Small intestine (tissue), 16 donors: Measurements from ENCODE around the gene CCBE1. TPM values are rescaled to one million over a fixed set of nuclear protein-coding genes. Genes with fewer than 3 reads are reported as not detected.
"Not testable (repeated sequence)": the region's sequence is repeated elsewhere in the genome, so short reads cannot be mapped to it uniquely, and the experiment has no call there.

ENCODE experiments used
- DNase-seq, 2 donors: peaks; one replicate each; pipeline versions ENCODE4 v3.0.0 to v3.0.0-alpha.2; 2013
- FAIRE-seq: peaks from 2 replicates; lab custom pipeline; 2012; peaks lifted over from hg19 to GRCh38; lab: Jason Lieb, UNC
- H3K27ac ChIP-seq, 3 donors: one replicate each; pipeline ENCODE4 v1.5.1; 2013; ENCODE audit warnings: low read length in 2 of 3, mild to moderate bottlenecking in 2 of 3, control low read depth in 1 of 3, inconsistent platforms in 1 of 3, low read depth in 1 of 3, moderate library complexity in 1 of 3
- H3K27me3 ChIP-seq, 3 donors: one replicate each; pipeline ENCODE4 v1.6.1; 2013; ENCODE audit warnings: low read length in 3 of 3, inconsistent platforms in 1 of 3; ENCODE audit not compliant: control insufficient read depth in 3 of 3, insufficient read depth in 3 of 3
- H3K36me3 ChIP-seq, 3 donors: one replicate each; pipeline ENCODE4 v1.6.1; 2013; ENCODE audit warnings: low read length in 3 of 3, inconsistent platforms in 1 of 3, low read depth in 1 of 3, mild to moderate bottlenecking in 1 of 3, moderate library complexity in 1 of 3; ENCODE audit not compliant: control insufficient read depth in 3 of 3, insufficient read depth in 2 of 3
- H3K4me1 ChIP-seq, 3 donors: one replicate each; pipeline ENCODE4 v1.6.1; 2013; ENCODE audit warnings: low read length in 2 of 3, inconsistent platforms in 1 of 3, low read depth in 1 of 3, mild to moderate bottlenecking in 1 of 3, moderate library complexity in 1 of 3; ENCODE audit not compliant: control insufficient read depth in 3 of 3, insufficient read depth in 2 of 3
- H3K4me3 ChIP-seq, 3 donors: one replicate each; pipeline ENCODE4 v1.5.1; 2013; ENCODE audit warnings: low read length in 3 of 3, control low read depth in 1 of 3, inconsistent platforms in 1 of 3, low read depth in 1 of 3, mild to moderate bottlenecking in 1 of 3, moderate library complexity in 1 of 3
- H3K9me3 ChIP-seq, 2 donors: one replicate each; pipeline ENCODE4 v1.6.1; 2013; ENCODE audit warnings: low read depth in 1 of 2, low read length in 1 of 2; ENCODE audit not compliant: control insufficient read depth in 2 of 2, insufficient read depth in 1 of 2
- WGBS, 3 donors: extraction: QIAGEN DNeasy Blood & Tissue Kit; methylation state at CpG; one replicate each; pipeline ENCODE4 v1.1.7; 2013; 5-methylcytosine and 5-hydroxymethylcytosine counted together
- long read RNA-seq, 10 donors: transcript quantifications; one replicate each; lab custom pipeline, GENCODE V29; 2026
- polyA plus RNA-seq, 4 donors: library from polyadenylated mRNA; stranded (reverse) in 3 of 4; unstranded in 1 of 4; fragments of 200-250 nt in 3 of 4; fragments of 120-200 nt in 1 of 4; gene quantifications; one replicate each; pipeline versions ENCODE4 v1.2.1 to v1.2.3, GENCODE V29; 2013
- donor health status: healthy with polysubstance abuse.
- donor health status: control.
- donor health status: control.
- donor health status: Bipolar disorder and iron deficiency.
- donor health status: healthy.

CCBE1 gene
- polyA plus RNA-seq = 1 to 10 TPM in 1 of 4 donors, under 1 TPM in 2, not detected in 1; 0.27 to 1.3 (median 0.54) TPM
- long read RNA-seq, donor 1 = 0 reads
- long read RNA-seq, donor 2 = 0 reads
- long read RNA-seq, donor 3, full-length matches to known transcripts = 1 of 1 reads
- long read RNA-seq, donor 3, partial matches to known transcripts = 0 of 1 reads
- long read RNA-seq, donor 3, other reads (novel, unspliced or antisense) = 0 of 1 reads
- long read RNA-seq, donor 4 = 0 reads
- long read RNA-seq, donor 5 = 0 reads
- long read RNA-seq, donor 6 = 0 reads
- long read RNA-seq, donor 7, full-length matches to known transcripts = 1 of 1 reads
- long read RNA-seq, donor 7, partial matches to known transcripts = 0 of 1 reads
- long read RNA-seq, donor 7, other reads (novel, unspliced or antisense) = 0 of 1 reads
- long read RNA-seq, donor 8 = 0 reads
- long read RNA-seq, donor 9 = 0 reads
- long read RNA-seq, donor 10, full-length matches to known transcripts = 2 of 2 reads
- long read RNA-seq, donor 10, partial matches to known transcripts = 0 of 2 reads
- long read RNA-seq, donor 10, other reads (novel, unspliced or antisense) = 0 of 2 reads

GRCh38 chr18:59697236-59697932 lies at the start of gene CCBE1:
Gene CCBE1, minus strand, starts transcription at chr18:59697423.
- peak within 1 kb of the TSS in 2 of 3 donors; percentile 46 to 57 for H3K4me3 ChIP-seq
- DNase-seq = peak; percentile 60 to 85
- H3K27me3 ChIP-seq = peaks cover 0 to 45% (median 5%) of the 10 kb centered on the region in 3 donors
- H3K36me3 ChIP-seq = no peaks in the 10 kb centered on the region
- H3K27ac ChIP-seq = peak within 1 kb of the TSS in 1 of 3 donors; percentile 15
- no peak for FAIRE-seq
- H3K9me3 ChIP-seq = no peaks in the 10 kb centered on the region
- 0 to 1% (median 1%) methylated on average over 32 to 46 of the region's 46 CpGs for WGBS, 3 donors
- H3K4me1 ChIP-seq = peaks cover 0 to 18% (median 7%) of the 10 kb centered on the region in 3 donors

GRCh38 chr18:59744271-59744721 lies 47.1 kb upstream of the CCBE1 start:
- no peaks in the 10 kb centered on the region for H3K36me3 ChIP-seq
- H3K27me3 ChIP-seq = peaks cover 0 to 4% (median 0%) of the 10 kb centered on the region in 3 donors
- no peak overlapping the region for H3K4me3 ChIP-seq
- 80 to 87% (median 80%) methylated on average over 4 of the region's 4 CpGs for WGBS, 3 donors
- no peak for FAIRE-seq
- peaks cover 0 to under 1% of the 10 kb centered on the region in 2 donors for H3K9me3 ChIP-seq
- H3K27ac ChIP-seq = no peak overlapping the region
- no peaks in the 10 kb centered on the region for H3K4me1 ChIP-seq
- no peak for DNase-seq

DNA sequence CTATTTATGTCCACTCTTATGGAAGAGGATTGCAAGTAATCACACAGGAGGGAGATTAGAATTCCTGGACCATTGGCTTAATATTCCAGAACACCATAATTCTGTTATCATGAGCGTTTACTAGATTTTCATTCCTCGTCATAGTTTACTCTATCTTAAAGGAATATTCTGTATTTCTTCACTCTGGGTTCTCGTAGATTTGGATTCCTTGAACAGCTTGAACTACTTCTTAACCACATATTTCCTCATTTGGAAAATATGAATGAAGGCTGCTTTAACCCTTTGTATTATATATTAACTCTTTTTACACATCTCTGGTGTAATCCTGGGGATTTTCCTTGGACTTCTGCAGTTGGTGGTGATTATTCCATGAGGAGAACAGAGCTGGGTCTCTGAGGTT lies 46.3 kb upstream of the CCBE1 start:
- 67 to 69% (median 67%) methylated on average over 3 of the region's 3 CpGs for WGBS, 3 donors
- Histone ChIP-seq H3K4me3 (no peak overlapping the region), H3K4me1 (no peaks in the 10 kb centered on the region), H3K36me3 (no peaks in the 10 kb centered on the region), H3K9me3 (peaks cover 0 to 5% of the 10 kb centered on the region in 2 donors), H3K27me3 (peaks cover 0 to 4% (median 0%) of the 10 kb centered on the region in 3 donors), H3K27ac (no peak overlapping the region)
- no peak for DNase-seq
- no peak for FAIRE-seq

DNA sequence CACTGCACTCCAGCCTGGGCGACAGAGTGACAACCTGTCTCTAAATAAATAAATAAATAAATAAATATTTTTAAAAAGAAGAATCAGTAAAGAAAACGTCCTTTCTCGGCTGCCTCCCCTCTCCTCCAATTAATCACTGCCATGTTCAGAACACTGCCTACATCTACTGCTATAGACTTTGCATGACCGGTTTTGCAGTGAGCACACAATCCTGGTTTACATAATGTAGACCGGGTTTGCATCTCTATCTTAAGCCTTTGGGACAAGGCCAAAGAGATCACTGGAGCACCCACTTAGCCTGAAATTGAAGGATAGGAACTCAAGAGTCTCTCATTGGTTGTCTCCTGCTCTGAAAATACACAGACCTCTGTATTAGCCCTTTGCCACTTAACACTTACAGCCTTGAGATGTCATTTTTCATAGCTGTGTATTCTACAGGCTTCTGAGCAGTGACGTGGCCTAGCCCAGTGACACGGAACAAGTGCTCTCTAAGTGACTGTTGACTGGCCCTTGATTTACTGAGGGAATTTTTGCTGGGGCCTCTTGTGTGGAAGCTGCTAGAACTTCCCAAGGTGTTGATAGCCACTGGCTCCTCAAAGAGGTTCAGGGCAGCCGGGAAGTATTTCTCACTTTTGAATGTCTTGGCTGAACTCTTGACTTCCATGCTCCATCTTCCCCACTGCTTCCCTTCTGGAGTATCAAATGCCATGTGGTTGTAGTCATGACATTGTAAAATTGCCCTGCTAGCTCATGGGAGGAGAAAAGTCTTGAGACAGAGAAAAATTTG lies 45.3 kb upstream of the CCBE1 start:
- H3K4me3 ChIP-seq = no peak overlapping the region
- H3K36me3 ChIP-seq = no peaks in the 10 kb centered on the region
- peaks cover 0 to 8% of the 10 kb centered on the region in 2 donors for H3K9me3 ChIP-seq
- no peak for DNase-seq
- H3K4me1 ChIP-seq = no peaks in the 10 kb centered on the region
- peaks cover 0 to 4% (median 0%) of the 10 kb centered on the region in 3 donors for H3K27me3 ChIP-seq
- H3K27ac ChIP-seq = no peak overlapping the region
- 68 to 80% (median 76%) methylated on average over 8 of the region's 8 CpGs for WGBS, 3 donors
- no peak for FAIRE-seq

DNA sequence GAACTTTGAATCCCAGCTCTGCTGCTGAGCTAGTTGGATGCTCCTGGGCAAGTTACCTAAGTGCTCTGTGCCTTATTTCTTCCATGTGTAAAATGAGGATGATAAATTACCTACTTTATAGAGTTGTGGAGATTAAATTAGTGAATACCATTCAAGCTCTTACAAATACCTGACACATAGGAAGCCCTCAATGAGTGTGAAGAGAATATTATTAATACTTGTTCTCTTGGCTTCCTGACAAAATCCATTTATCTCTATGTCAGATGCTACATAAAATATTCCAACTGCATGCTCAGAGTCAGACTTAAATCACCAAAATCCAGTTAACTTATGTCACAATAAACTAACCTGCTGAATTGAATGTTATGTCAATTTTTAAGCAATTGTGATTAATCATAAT lies 42.9 kb upstream of the CCBE1 start:
- no peak overlapping the region for H3K4me3 ChIP-seq
- FAIRE-seq (no peak), DNase-seq (no peak)
- H3K9me3 ChIP-seq = peaks cover 0 to 8% of the 10 kb centered on the region in 2 donors
- no peaks in the 10 kb centered on the region for H3K4me1 ChIP-seq
- H3K27me3 ChIP-seq = peaks cover 0 to 4% (median 0%) of the 10 kb centered on the region in 3 donors
- H3K27ac ChIP-seq = no peak overlapping the region
- no peaks in the 10 kb centered on the region for H3K36me3 ChIP-seq

DNA sequence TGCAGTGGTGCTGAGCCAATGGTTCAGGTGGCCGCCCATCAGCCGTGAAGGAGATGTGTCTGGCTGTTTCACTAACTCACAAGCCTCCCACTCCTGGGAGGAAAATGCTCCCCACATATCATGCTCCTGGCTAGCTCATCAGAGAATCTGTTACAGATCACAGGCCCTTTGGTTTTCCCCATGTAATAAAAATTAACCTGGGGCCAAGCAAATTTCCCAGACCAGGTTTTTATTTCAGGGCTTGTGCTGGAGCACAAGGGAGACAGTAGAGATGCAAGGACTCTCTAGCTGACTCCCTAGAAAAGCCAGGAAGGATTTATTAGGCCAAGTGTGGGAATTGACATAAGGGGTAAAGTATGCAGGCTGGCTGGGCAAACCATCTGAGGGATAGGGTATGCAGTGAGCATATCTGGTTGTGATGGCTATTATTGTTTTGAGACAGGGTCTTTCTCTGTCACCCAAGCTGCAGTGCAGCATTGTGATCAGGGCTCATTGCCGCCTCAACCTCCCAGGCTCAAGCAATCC lies 40.6 kb upstream of the CCBE1 start:
- H3K9me3 ChIP-seq = peaks cover 0 to 8% of the 10 kb centered on the region in 2 donors
- H3K4me3 ChIP-seq = no peak overlapping the region
- no peaks in the 10 kb centered on the region for H3K4me1 ChIP-seq
- no peak overlapping the region for H3K27ac ChIP-seq
- no peaks in the 10 kb centered on the region for H3K36me3 ChIP-seq
- 95 to 99% (median 97%) methylated on average over 3 of the region's 3 CpGs for WGBS, 3 donors
- no peak for DNase-seq
- FAIRE-seq = no peak
- peaks cover 0 to 4% (median 0%) of the 10 kb centered on the region in 3 donors for H3K27me3 ChIP-seq

DNA sequence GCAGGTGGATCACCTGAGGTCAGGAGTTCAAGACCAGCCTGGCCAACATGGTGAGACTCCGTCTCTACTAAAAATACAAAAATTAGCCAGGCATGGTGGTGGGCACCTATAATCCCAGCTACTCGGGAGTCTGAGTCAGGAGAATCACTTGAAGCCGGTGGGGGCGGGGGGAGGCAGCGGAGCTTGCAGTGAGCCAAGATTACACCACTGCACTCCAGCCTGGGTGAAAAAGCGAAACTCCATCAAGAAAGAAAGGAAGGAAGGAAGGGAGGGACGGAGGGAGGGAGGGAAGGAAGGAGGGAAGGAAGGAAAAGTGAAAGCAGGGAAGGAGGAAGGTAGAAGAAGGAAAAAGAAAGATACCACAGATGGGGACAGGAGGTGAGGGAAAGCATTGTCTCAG lies 40.1 kb upstream of the CCBE1 start:
- not testable (repeated sequence) for H3K9me3 ChIP-seq, H3K27ac ChIP-seq, H3K4me3 ChIP-seq, H3K36me3 ChIP-seq, H3K4me1 ChIP-seq, DNase-seq, H3K27me3 ChIP-seq, FAIRE-seq
- WGBS, 3 donors = 90 to 96% (median 91%) methylated on average over 7 of the region's 7 CpGs
